KMS-11 (cell line): ENCODE data around the gene ADH6.
"Not testable (repeated sequence)": the region's sequence is repeated elsewhere in the genome, so short reads cannot be mapped to it uniquely, and the experiment has no call there.

ENCODE experiments used
- H2AFZ ChIP-seq: fragments of 200-600 bp; sonication (generic); 2 replicates; pipeline ENCODE4 v1.6.1; 2016; ENCODE audit warnings: antibody characterized with exemption, mixed run types, low read depth
- H3K27ac ChIP-seq: fragments of 200-600 bp; sonication (generic); 2 replicates; pipeline ENCODE4 v1.6.1; 2016; ENCODE audit warnings: mild to moderate bottlenecking, mixed run types
- H3K27me3 ChIP-seq: fragments of 200-600 bp; sonication (generic); 2 replicates; pipeline ENCODE4 v1.6.1; 2017; ENCODE audit warnings: mild to moderate bottlenecking, low read depth, mixed run types, moderate library complexity; ENCODE audit not compliant: insufficient read depth
- H3K36me3 ChIP-seq: fragments of 200-600 bp; sonication (generic); 2 replicates; pipeline ENCODE4 v1.6.1; 2017; ENCODE audit warnings: mild to moderate bottlenecking, mixed run types; ENCODE audit not compliant: insufficient read depth
- H3K4me1 ChIP-seq: fragments of 200-600 bp; sonication (generic); 2 replicates; pipeline ENCODE4 v1.6.1; 2016; ENCODE audit warnings: mild to moderate bottlenecking, low read depth, mixed run types; ENCODE audit not compliant: poor library complexity, severe bottlenecking
- H3K4me2 ChIP-seq: fragments of 200-600 bp; sonication (generic); 2 replicates; pipeline ENCODE4 v1.7.0; 2016; ENCODE audit warnings: mild to moderate bottlenecking, mixed run types
- H3K4me3 ChIP-seq: fragments of 200-600 bp; sonication (generic); IDR thresholded peaks from 2 replicates; pipeline ENCODE4 v1.6.1; 2017; ENCODE audit warnings: low read depth, low read length, mixed read lengths; ENCODE audit not compliant: insufficient read depth
- H3K79me2 ChIP-seq: fragments of 200-600 bp; sonication (generic); 2 replicates; pipeline ENCODE4 v1.6.1; 2016; ENCODE audit warnings: low read depth, mixed run types; ENCODE audit not compliant: insufficient read depth
- H3K9ac ChIP-seq: fragments of 200-600 bp; sonication (generic); 2 replicates; pipeline ENCODE4 v1.6.1; 2016; ENCODE audit warnings: mild to moderate bottlenecking, mixed run types
- H4K20me1 ChIP-seq: fragments of 200-600 bp; sonication (generic); 2 replicates; pipeline ENCODE4 v1.6.1; 2016; ENCODE audit warnings: mild to moderate bottlenecking, mixed run types; ENCODE audit not compliant: insufficient read depth
- CTCF ChIP-seq: fragments of 200-600 bp; sonication (generic); conservative IDR thresholded peaks from 2 replicates; pipeline ENCODE4 v1.6.1; 2017; ENCODE audit warnings: low read depth, mild to moderate bottlenecking, antibody characterized with exemption, low read length, moderate library complexity, mixed read lengths

ADH6 gene

GRCh38 chr4:99202094-99202493 lies 17.0 kb downstream of the ADH6 start:
- no peak overlapping the region for H3K4me3 ChIP-seq
- no peaks in the 10 kb centered on the region for H3K27me3 ChIP-seq
- H3K4me1 ChIP-seq, result no peaks in the 10 kb centered on the region
- H3K36me3 ChIP-seq, result no peaks in the 10 kb centered on the region
- no peak overlapping the region for H3K9ac ChIP-seq
- no peaks in the 10 kb centered on the region for H3K79me2 ChIP-seq
- no peaks in the 10 kb centered on the region for H4K20me1 ChIP-seq
- H3K4me2 ChIP-seq, result no peak overlapping the region
- TF ChIP-seq CTCF, result no peak
- H3K27ac ChIP-seq, result no peak overlapping the region
- no peak overlapping the region for H2AFZ ChIP-seq

DNA sequence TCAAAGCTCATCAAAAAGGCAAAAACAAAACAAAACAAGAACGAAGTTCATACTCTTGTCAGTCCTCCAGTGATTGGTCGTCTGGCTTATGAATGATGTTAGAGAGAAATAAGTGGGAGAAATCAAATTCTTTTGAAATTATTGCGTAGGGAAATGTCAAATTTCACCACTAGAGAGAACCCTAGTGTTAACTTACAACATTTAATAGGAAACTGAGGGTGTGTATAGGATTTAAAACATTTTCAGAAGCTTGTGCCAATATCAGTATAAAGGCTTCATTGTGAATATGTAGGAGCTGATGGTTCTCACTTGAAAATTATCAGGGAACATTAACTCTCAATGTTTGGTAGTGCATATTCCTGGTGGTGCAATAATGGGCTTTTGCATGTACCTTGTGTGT lies 17.4 kb downstream of the ADH6 start:
- no peaks in the 10 kb centered on the region for H3K27me3 ChIP-seq
- no peaks in the 10 kb centered on the region for H3K36me3 ChIP-seq
- no peaks in the 10 kb centered on the region for H3K4me1 ChIP-seq
- no peaks in the 10 kb centered on the region for H3K79me2 ChIP-seq
- H2AFZ ChIP-seq, result no peak overlapping the region
- H3K4me2 ChIP-seq, result no peak overlapping the region
- no peak overlapping the region for H3K9ac ChIP-seq
- TF ChIP-seq CTCF, result no peak
- no peaks in the 10 kb centered on the region for H4K20me1 ChIP-seq
- H3K27ac ChIP-seq, result no peak overlapping the region
- no peak overlapping the region for H3K4me3 ChIP-seq

DNA sequence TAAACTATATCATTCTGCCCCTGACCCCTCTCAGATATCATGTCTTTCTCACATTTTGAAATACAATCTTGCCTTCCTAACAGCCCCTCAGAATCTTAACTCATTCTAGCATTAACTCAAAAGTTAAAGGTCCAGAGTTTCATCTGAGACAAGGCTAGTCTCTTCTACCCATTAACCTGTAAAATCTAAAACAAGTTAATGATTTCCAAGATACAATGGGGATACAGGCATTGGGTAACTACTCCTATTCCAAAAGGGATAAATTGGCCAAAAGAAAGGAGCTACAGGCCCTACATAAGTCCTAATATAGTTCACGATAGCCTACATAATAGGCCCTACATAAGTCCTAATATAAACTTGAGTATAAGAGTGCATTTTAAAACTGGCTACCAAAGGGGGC lies 18.9 kb downstream of the ADH6 start:
- Histone ChIP-seq H3K79me2 (no peaks in the 10 kb centered on the region), H4K20me1 (no peaks in the 10 kb centered on the region), H3K4me1 (no peaks in the 10 kb centered on the region), H3K9ac (no peak overlapping the region), H3K4me3 (no peak overlapping the region), H3K27me3 (no peaks in the 10 kb centered on the region), H2AFZ (no peak overlapping the region), H3K27ac (no peak overlapping the region), H3K36me3 (no peaks in the 10 kb centered on the region), H3K4me2 (no peak overlapping the region)
- no peak for TF ChIP-seq CTCF

GRCh38 chr4:99190336-99190735 lies 28.7 kb downstream of the ADH6 start:
- TF ChIP-seq CTCF, result no peak
- no peak overlapping the region for H2AFZ ChIP-seq
- H3K27ac ChIP-seq, result no peak overlapping the region

GRCh38 chr4:99189900-99190299 lies 29.1 kb downstream of the ADH6 start:
- H3K36me3 ChIP-seq, H3K4me3 ChIP-seq, H3K27me3 ChIP-seq, H3K27ac ChIP-seq, H3K4me1 ChIP-seq, H3K4me2 ChIP-seq, H3K79me2 ChIP-seq, H4K20me1 ChIP-seq, H2AFZ ChIP-seq, H3K9ac ChIP-seq: not testable (repeated sequence)

More at GRCh38 chr4:99190336-99190735, 28.7 kb downstream of the ADH6 start:
- no peak overlapping the region for H3K9ac ChIP-seq
- H3K4me3 ChIP-seq, result no peak overlapping the region
- no peak overlapping the region for H3K4me2 ChIP-seq
- no peaks in the 10 kb centered on the region for H3K79me2 ChIP-seq
- no peaks in the 10 kb centered on the region for H4K20me1 ChIP-seq
- H3K36me3 ChIP-seq, result no peaks in the 10 kb centered on the region
- no peaks in the 10 kb centered on the region for H3K4me1 ChIP-seq
- H3K27me3 ChIP-seq, result no peaks in the 10 kb centered on the region
